SK-N-SH (cell line): ENCODE data around the gene SNRPB2.

ENCODE experiments used
- CTCF ChIP-seq: fragments of 200-600 bp; sonication (generic); IDR thresholded peaks from 2 replicates; pipeline ENCODE4 v1.6.1; 2017; ENCODE audit warnings: antibody characterized with exemption, mild to moderate bottlenecking, moderate library complexity
- GATA2 ChIP-seq: sonication (generic); formaldehyde crosslinking; IDR thresholded peaks from 2 replicates; pipeline ENCODE4 v1.5.0; 2020; ENCODE audit warnings: mild to moderate bottlenecking, missing genetic modification reagents
- MAX ChIP-seq: IDR thresholded peaks from 2 replicates; pipeline ENCODE4 v1.4.0; 2012; ENCODE audit warnings: low read depth
- REST ChIP-seq: IDR thresholded peaks from 2 replicates; pipeline ENCODE4 v1.6.1; 2012; ENCODE audit warnings: mild to moderate bottlenecking, low read depth, low read length, moderate library complexity

- TF ChIP-seq CTCF (no peak), REST (no peak), GATA2 (CRISPR knock-in tag) (no peak), MAX (no peak)
These were observed 51.7 kb downstream of the SNRPB2 start for GRCh38 chr20:16781496-16781895.
